Measurements from ENCODE around the gene KIF16B.

- no peak for TF ChIP-seq CTCF (IDR thresholded peaks at IDR 0.05)
- TF ChIP-seq POLR2A (IDR thresholded peaks at IDR 0.05), result no peak
These were observed 85.2 kb downstream of the KIF16B start for GRCh38 chr20:16488086-16488485.

Data from uterus (tissue), 2 donors.